GF-D8 (cell line): ENCODE data around the gene SULT2A1.
"Not testable (repeated sequence)": the region's sequence is repeated elsewhere in the genome, so short reads cannot be mapped to it uniquely, and the experiment has no call there.

Experiments used
- DNase-seq: peaks from one replicate; lab custom pipeline; 2025; lab: John Stamatoyannopoulos, UW

Gene SULT2A1

GRCh38 chr19:47886010-47886559, at the start of gene SULT2A1:
TSS of gene SULT2A1 (minus strand) at chr19:47886315. CDS start at chr19:47886257, 58 bp downstream.
- no peak for DNase-seq

GRCh38 chr19:47928581-47928980, 42.5 kb upstream of the SULT2A1 start:
- not testable (repeated sequence) for DNase-seq

- not testable (repeated sequence) for DNase-seq
These were observed 34.0 kb upstream of the SULT2A1 start for GRCh38 chr19:47920107-47920506.

- not testable (repeated sequence) for DNase-seq
These were observed 24.1 kb upstream of the SULT2A1 start for GRCh38 chr19:47910191-47910590.

- not testable (repeated sequence) for DNase-seq
These were observed 23.2 kb upstream of the SULT2A1 start for GRCh38 chr19:47909350-47909749.

GRCh38 chr19:47901370-47901769, 15.3 kb upstream of the SULT2A1 start:
- DNase-seq, result no peak

GRCh38 chr19:47899335-47899734, 13.2 kb upstream of the SULT2A1 start:
- DNase-seq, result no peak

GRCh38 chr19:47897861-47898260, 11.7 kb upstream of the SULT2A1 start:
- DNase-seq, result no peak

- no peak for DNase-seq
These were observed 10.7 kb upstream of the SULT2A1 start for GRCh38 chr19:47896773-47897172.

GRCh38 chr19:47896019-47896418, 9.9 kb upstream of the SULT2A1 start:
- no peak for DNase-seq

- DNase-seq, result no peak
These were observed 9.2 kb upstream of the SULT2A1 start for GRCh38 chr19:47895165-47895782.

- DNase-seq, result no peak
These were observed 6.0 kb upstream of the SULT2A1 start for GRCh38 chr19:47891923-47892666.

- no peak for DNase-seq
These were observed 5.5 kb upstream of the SULT2A1 start for GRCh38 chr19:47891622-47891922.

GRCh38 chr19:47890865-47891621, 4.9 kb upstream of the SULT2A1 start:
- no peak for DNase-seq

GRCh38 chr19:47885067-47885463, 1.1 kb downstream of the SULT2A1 start:
- DNase-seq, result no peak

GRCh38 chr19:47882890-47883289, 3.2 kb downstream of the SULT2A1 start:
- DNase-seq, result no peak

GRCh38 chr19:47881757-47882156, 4.4 kb downstream of the SULT2A1 start:
- DNase-seq, result no peak

- DNase-seq, result not testable (repeated sequence)
These were observed 6.7 kb downstream of the SULT2A1 start for GRCh38 chr19:47879385-47879784.

- no peak for DNase-seq
These were observed 7.2 kb downstream of the SULT2A1 start for GRCh38 chr19:47878906-47879305.

- no peak for DNase-seq
These were observed 20.9 kb downstream of the SULT2A1 start for GRCh38 chr19:47865166-47865565.

GRCh38 chr19:47863514-47863936, 22.6 kb downstream of the SULT2A1 start:
- no peak for DNase-seq

- no peak for DNase-seq
These were observed 24.5 kb downstream of the SULT2A1 start for GRCh38 chr19:47861630-47862029.
